Measurements from ENCODE around the gene RFLNA.

Gene RFLNA

DNA sequence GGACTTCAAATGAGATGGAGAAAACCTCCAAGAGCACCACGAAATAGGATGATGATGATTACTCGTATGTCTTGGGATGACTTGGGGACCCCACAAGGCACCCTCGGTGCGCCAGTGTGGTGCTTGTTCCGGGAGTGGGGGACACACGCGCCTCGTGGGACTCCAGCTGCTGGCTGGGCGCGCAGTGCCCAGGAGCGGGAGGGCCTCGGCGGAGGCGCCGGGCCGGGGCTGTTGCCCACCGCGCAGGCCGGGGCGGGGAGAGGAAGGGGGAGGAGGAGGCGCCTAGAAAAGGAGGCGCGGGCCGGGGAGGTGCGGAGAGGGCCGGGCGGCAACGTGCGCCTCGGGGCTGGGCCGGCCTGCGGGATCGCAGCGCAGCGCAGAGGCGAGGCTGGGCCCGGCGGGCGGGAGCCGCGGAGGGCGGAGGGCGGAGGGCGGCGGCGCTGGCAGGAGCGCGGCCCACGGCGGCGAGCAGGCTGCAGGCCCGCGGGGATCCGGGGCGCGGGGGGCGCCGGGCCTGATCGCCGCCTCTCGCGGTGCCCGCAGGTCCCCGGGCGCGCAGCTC lies at the start of gene RFLNA:
Gene RFLNA, plus strand, starts transcription at position 314 of the 562 bp plus-strand sequence. CDS start 337 bp downstream, outside the sequence.
- DNase-seq (ENCODE audit: low spot score), result no peak

GRCh38 chr12:124247331-124247730 lies 47.6 kb upstream of the RFLNA start:
- DNase-seq (ENCODE audit: low spot score), result no peak

DNA sequence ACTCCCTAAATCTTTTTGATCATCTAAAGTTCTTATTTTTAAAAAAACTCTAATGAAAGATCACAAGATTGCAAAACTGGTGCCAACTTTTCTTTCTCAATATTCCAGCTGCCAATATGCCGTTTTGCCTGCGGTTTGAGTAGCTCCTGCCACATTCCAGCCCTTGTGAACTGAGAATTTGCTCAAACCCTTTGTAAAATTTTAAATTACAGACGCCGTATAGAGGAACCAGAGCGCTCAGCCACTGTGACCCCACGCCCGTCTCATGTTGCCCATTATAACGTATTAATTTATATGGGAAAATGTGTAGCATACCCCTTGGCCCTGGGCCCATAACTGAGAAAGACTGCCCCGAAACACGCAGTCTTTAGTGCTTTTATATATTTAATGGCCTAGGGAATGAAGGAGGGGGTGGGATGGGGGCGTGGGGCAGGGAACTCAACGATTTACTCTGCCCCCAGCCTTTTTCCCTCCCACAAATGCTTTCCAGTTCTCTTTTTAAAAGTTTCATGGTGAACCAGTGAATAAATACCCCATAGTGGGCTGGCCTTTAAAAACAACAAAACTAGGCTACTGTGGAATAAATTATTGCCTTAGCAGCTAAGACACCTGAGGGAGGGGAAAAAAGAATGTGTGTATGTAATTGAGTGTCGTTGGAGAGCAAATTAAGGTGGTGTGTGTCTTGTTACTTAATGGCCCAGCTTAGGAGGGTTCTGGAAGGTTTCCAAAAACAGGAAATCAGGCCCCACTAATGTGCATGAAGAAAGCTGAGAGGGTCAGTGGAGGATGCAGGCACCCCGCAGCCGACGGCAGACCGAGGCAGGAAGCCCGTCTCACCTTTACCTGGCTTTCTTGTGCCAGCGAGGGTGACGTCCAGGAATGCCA lies 45.7 kb upstream of the RFLNA start:
- no peak for DNase-seq (ENCODE audit: low spot score)

- no peak for DNase-seq (ENCODE audit: low spot score)
Measured at GRCh38 chr12:124251186-124251585, 43.7 kb upstream of the RFLNA start.

- DNase-seq (ENCODE audit: low spot score), result no peak
Measured at GRCh38 chr12:124252964-124253363, 41.9 kb upstream of the RFLNA start.

GRCh38 chr12:124254126-124254525 lies 40.8 kb upstream of the RFLNA start:
- DNase-seq (ENCODE audit: low spot score), result no peak

- no peak for DNase-seq (ENCODE audit: low spot score)
Measured at GRCh38 chr12:124259154-124260066, 35.5 kb upstream of the RFLNA start.

- DNase-seq (ENCODE audit: low spot score), result no peak
Measured at GRCh38 chr12:124261885-124262284, 33.0 kb upstream of the RFLNA start.

DNA sequence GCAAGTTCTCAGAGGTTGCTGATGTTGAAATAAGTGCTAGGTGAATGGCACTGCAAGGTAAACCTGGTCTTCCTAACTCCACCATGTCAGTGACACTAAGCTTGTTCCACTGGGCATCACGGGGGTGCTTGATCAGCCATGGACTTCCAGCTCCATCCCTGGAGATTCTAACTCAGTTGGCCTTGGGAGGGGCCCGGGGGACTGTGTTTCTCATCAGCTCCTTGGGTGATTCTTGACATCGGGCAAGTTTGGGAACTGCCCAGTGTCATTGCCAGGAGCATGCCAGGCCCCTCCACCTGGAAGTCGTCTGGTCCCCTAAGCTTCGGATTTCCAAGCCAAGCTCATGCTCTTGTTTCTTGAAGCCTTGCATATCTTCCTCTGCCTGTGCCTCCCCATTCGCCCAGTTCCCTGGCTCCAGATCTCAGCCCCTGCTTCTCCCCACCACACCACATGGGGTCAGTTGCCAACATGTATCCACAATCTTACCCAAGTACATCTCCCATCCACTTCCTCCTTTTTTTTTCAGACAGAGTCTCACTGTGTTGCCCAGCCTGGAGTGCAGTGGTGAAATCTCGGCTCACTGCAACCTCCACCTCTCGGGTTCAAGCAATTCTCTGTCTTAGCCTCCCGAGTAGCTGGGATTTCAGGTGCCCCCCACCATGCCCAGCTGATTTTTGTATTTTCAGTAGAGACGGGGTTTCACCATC lies 30.7 kb upstream of the RFLNA start:
- DNase-seq (ENCODE audit: low spot score), result no peak

- DNase-seq (ENCODE audit: low spot score), result no peak
Measured at GRCh38 chr12:124264879-124265278, 30.0 kb upstream of the RFLNA start.

GRCh38 chr12:124267205-124267778 lies 27.6 kb upstream of the RFLNA start:
- no peak for DNase-seq (ENCODE audit: low spot score)

DNA sequence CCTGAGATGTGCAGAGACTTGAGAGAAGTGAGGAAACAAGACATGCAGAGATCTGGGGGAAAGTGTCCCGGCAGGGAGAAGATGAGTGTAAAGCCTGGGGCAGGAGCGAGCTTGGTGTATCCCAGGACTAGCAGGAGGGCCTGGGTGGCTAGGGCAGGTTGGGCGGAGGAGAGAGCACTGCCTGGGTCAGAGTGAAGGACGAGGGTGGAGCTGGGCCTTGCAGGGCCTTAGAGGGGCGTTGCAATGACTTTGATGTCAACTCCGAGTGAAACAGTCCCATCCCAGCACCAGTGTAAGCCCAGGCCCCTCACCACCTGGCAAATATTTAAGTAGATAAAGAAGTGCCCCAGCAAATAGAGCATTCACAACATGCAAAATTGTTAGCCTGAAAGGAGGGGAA lies 24.2 kb upstream of the RFLNA start:
- DNase-seq (ENCODE audit: low spot score), result no peak

- DNase-seq (ENCODE audit: low spot score), result no peak
Measured at GRCh38 chr12:124273630-124274029, 21.3 kb upstream of the RFLNA start.

DNA sequence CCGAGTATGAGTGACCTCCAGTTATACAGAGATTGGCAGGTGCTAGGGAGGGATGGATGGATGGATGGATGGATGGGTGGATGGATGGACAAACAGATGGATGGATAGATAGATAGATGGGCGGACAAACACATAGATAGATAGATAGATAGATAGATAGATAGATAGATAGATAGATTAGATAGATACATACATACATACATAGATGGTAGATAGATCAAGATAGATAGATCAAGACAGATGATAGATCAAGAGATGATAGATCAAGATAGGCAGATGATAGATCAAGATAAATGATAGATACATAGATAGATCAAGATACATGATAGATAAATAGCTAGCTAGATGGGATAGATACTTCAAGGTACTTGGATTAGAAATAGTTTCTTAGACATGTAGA lies 18.6 kb upstream of the RFLNA start:
- no peak for DNase-seq (ENCODE audit: low spot score)

DNA sequence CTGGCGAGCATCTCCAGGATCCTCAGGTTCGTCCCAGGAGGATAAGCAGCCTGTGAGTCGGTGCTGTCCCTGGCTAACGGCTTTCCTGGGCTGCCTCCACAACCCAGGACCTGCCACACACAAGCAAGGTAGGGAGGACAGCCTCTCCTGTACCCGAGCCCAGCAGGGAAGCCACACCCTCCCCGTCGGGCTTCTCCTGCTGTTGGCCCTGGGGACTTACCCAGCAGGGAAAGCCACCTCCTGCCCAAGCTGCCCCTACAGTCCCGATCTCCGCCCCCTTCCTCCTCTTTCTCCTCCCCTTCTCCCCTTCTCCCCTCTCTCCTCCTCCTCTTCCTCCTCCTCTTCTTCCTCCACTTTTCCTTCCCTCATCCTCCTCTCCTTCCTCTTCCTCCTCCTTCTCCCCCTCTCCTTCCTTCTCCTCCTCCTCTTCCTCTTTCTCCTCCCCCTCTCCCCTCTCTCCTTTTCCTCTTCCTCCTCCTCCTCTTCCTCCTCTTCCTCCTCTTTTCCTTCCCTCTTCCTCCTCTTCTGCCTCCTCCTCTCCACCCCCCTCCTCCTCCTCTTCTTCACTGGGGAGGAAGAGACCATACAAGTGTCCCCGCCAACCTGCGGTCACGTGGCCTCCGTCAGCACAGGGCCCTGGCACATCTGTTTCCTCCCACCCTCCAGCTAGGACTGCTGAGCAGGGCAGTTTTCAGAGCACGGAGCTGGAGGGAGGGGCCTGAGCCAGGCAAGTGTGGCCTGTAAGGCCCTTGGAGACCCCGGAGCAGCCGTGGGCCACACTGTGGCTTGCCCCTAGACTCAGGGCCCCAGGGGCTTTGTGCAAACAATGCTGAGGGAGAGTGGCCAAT lies 17.3 kb upstream of the RFLNA start:
- DNase-seq (ENCODE audit: low spot score), result no peak

GRCh38 chr12:124278389-124279101 lies 16.3 kb upstream of the RFLNA start:
- no peak for DNase-seq (ENCODE audit: low spot score)

DNA sequence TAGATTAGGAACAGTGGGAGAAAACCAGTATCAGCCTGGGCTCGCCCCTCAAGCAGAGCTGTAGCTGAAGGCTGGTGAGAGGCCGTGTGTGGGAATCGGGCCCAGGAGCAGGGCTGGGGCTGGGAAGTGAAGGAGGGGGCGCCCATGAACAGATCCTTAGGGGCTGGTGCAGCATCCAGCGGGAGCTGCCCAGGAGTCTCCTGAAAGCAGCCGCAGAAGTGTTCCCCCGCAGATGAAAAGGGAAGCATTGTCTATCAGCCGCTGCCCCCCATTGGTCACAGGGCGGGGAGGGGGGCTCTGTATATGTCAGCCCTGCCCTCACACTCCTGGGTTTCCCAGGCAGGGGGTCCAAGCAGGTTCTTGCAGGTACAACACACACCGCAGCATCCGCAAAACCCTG lies 15.6 kb upstream of the RFLNA start:
- DNase-seq (ENCODE audit: low spot score), result no peak

GRCh38 chr12:124279846-124280360 lies 15.0 kb upstream of the RFLNA start:
- DNase-seq (ENCODE audit: low spot score), result no peak

DNA sequence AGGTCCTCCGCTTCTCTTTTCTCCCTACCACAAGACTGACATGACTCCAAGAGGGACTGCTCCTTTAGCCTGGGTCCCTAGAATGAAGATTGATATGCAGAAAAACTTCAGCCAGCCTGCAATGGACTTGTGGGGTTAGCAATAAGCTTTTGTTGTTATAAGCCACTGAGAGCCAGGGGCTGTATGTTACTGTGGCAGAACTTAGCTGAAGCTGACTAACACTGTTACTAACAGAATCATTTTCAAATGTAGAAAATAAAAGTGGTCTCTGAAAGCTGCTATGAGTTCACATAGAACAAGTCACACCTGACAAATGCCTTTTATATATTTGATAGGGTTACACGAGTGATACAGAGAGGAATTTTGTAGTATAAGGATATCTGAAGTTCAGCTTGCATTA lies 13.6 kb upstream of the RFLNA start:
- DNase-seq (ENCODE audit: low spot score), result no peak

DNA sequence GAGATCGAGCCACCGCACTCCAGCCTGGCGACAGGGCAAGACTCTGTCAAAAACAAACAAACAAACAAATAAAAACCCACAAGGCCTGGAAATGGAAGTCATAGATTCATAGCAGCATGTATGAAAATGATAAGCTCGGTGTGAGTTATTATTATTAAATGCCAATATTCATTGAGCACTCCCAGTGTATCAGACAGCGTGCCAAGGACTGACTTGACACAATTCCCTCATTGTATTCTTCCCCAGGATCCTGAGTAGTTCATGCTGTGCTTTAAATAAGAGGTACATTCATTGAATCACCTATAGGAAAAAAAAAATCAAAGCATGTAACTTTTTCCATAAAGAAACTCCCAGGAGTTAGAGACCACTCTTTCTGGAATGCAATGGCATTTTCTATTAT lies 12.6 kb upstream of the RFLNA start:
- no peak for DNase-seq (ENCODE audit: low spot score)

All from CD4-positive, alpha-beta T cell treated with Interleukin-2 at 100 ng/mL for 4 hours (primary cell).